ENCODE data around the gene CALCOCO2. TPM values are rescaled to one million over a fixed set of nuclear protein-coding genes. Genes with fewer than 3 reads are reported as not detected.
"Not testable (repeated sequence)": the region's sequence is repeated elsewhere in the genome, so short reads cannot be mapped to it uniquely, and the experiment has no call there.

The CALCOCO2 gene
- total RNA-seq, 1 donor from 2014 or later: 20.9 TPM

GRCh38 chr17:48825446-48826381 is 5.1 kb upstream of the CALCOCO2 start:
- DNase-seq (ENCODE audit: low read depth in 2 of 2): no peak

- no peak for DNase-seq (ENCODE audit: low read depth in 2 of 2)
Measured at GRCh38 chr17:48831549-48831883, 681 bp downstream of the CALCOCO2 start.

- DNase-seq (ENCODE audit: low read depth in 2 of 2): no peak
Measured at GRCh38 chr17:48834973-48835372, 4.1 kb downstream of the CALCOCO2 start.

GRCh38 chr17:48835971-48836370 is 5.1 kb downstream of the CALCOCO2 start:
- DNase-seq (ENCODE audit: low read depth in 2 of 2): no peak

GRCh38 chr17:48837458-48837857 is 6.6 kb downstream of the CALCOCO2 start:
- not testable (repeated sequence) for DNase-seq (ENCODE audit: low read depth in 2 of 2)

GRCh38 chr17:48840441-48840840 is 9.6 kb downstream of the CALCOCO2 start:
- DNase-seq (ENCODE audit: low read depth in 2 of 2): no peak

- peak; percentile 51 to 60 for DNase-seq (ENCODE audit: low read depth in 2 of 2)
Measured at GRCh38 chr17:48841395-48841831, 10.6 kb downstream of the CALCOCO2 start.

GRCh38 chr17:48842746-48843145 is 11.9 kb downstream of the CALCOCO2 start:
- no peak for DNase-seq (ENCODE audit: low read depth in 2 of 2)

GRCh38 chr17:48843187-48843900 is 12.5 kb downstream of the CALCOCO2 start:
- peak in 1 of 2 donors; percentile 6 for DNase-seq (ENCODE audit: low read depth in 2 of 2)

- DNase-seq (ENCODE audit: low read depth in 2 of 2): no peak
Measured at GRCh38 chr17:48850792-48851323, 20.0 kb downstream of the CALCOCO2 start.

GRCh38 chr17:48854774-48855476 is 24.1 kb downstream of the CALCOCO2 start:
- DNase-seq (ENCODE audit: low read depth in 2 of 2): no peak

- DNase-seq (ENCODE audit: low read depth in 2 of 2): no peak
Measured at GRCh38 chr17:48856122-48856821, 25.4 kb downstream of the CALCOCO2 start.

GRCh38 chr17:48860034-48860433 is 29.2 kb downstream of the CALCOCO2 start:
- no peak for DNase-seq (ENCODE audit: low read depth in 2 of 2)

GRCh38 chr17:48860456-48860855 is 29.6 kb downstream of the CALCOCO2 start:
- DNase-seq (ENCODE audit: low read depth in 2 of 2): no peak

GRCh38 chr17:48868916-48869500 is 38.2 kb downstream of the CALCOCO2 start:
- no peak for DNase-seq (ENCODE audit: low read depth in 2 of 2)

- no peak for DNase-seq (ENCODE audit: low read depth in 2 of 2)
Measured at GRCh38 chr17:48869821-48870318, 39.0 kb downstream of the CALCOCO2 start.

- DNase-seq (ENCODE audit: low read depth in 2 of 2): no peak
Measured at GRCh38 chr17:48871035-48871550, 40.3 kb downstream of the CALCOCO2 start.

GRCh38 chr17:48871551-48872351 is 40.9 kb downstream of the CALCOCO2 start:
- DNase-seq (ENCODE audit: low read depth in 2 of 2): peak; percentile 51 to 75

- not testable (repeated sequence) for DNase-seq (ENCODE audit: low read depth in 2 of 2)
Measured at GRCh38 chr17:48872409-48872808, 41.6 kb downstream of the CALCOCO2 start.
